GM12878 (cell line): ENCODE data around the gene AKT1S1. TPM values are rescaled to one million over a fixed set of nuclear protein-coding genes. Genes with fewer than 3 reads are reported as not detected.
A peak's percentile ranks its signal among the peaks of the same experiment; 100 is the strongest.

ENCODE experiments used
- BACH1 ChIP-seq: fragments of 450-650 bp; IDR thresholded peaks from 2 replicates; pipeline ENCODE4 v1.6.1; 2017; ENCODE audit warnings: mild to moderate bottlenecking, borderline replicate concordance
- CBX3 ChIP-seq: fragments of 200-600 bp; sonication (generic); IDR thresholded peaks from 2 replicates; pipeline ENCODE4 v1.6.1; 2016; ENCODE audit warnings: low read depth, borderline replicate concordance
- CHD1 ChIP-seq: IDR thresholded peaks from 2 replicates; pipeline ENCODE4 v1.6.1; 2012; ENCODE audit warnings: low read depth, low read length, improper control_type of control experiment
- CREM ChIP-seq: IDR thresholded peaks from 2 replicates; pipeline ENCODE4 v1.6.1; 2014; ENCODE audit warnings: antibody characterized with exemption, low read depth
- EED ChIP-seq: sonication (generic); IDR thresholded peaks from 2 replicates; pipeline ENCODE4 v1.6.1; 2016; ENCODE audit warnings: antibody characterized with exemption, low read depth
- FOXK2 ChIP-seq: fragments of 450-650 bp; IDR thresholded peaks from 2 replicates; pipeline ENCODE4 v1.6.1; 2017; ENCODE audit warnings: mild to moderate bottlenecking, moderate library complexity
- GABPA ChIP-seq: IDR thresholded peaks from 2 replicates; pipeline ENCODE4 v1.6.1; 2014; ENCODE audit warnings: antibody characterized with exemption, low read depth, mild to moderate bottlenecking, inconsistent platforms
- KAT2A ChIP-seq: conservative IDR thresholded peaks from 2 replicates; pipeline ENCODE4 v1.6.1; 2011; ENCODE audit warnings: low read depth, low read length; ENCODE audit not compliant: control insufficient read depth
- MTA2 ChIP-seq: fragments of 450-650 bp; IDR thresholded peaks from 2 replicates; pipeline ENCODE4 v1.6.1; 2016; ENCODE audit warnings: low read depth, mild to moderate bottlenecking, moderate library complexity
- NR2F1 ChIP-seq: fragments of 450-650 bp; conservative IDR thresholded peaks from 2 replicates; pipeline ENCODE4 v1.6.1; 2017; ENCODE audit warnings: mild to moderate bottlenecking
- POLR2AphosphoS5 ChIP-seq: IDR thresholded peaks from 2 replicates; pipeline ENCODE4 v1.6.1; 2011; ENCODE audit warnings: mild to moderate bottlenecking, low read length, inconsistent platforms
- SPI1 ChIP-seq: IDR thresholded peaks from 2 replicates; pipeline ENCODE4 v1.6.1; 2011; ENCODE audit warnings: low read depth, mild to moderate bottlenecking, low read length, moderate library complexity, borderline replicate concordance; ENCODE audit not compliant: insufficient read depth
- TAF1 ChIP-seq: IDR thresholded peaks from 2 replicates; pipeline ENCODE4 v1.6.1; 2011; ENCODE audit warnings: mild to moderate bottlenecking, low read depth, low read length, borderline replicate concordance
- TCF12 ChIP-seq: IDR thresholded peaks from 2 replicates; pipeline ENCODE4 v1.6.1; 2011; ENCODE audit warnings: low read depth, mild to moderate bottlenecking, low read length
- USF1 ChIP-seq: IDR thresholded peaks from 2 replicates; pipeline ENCODE4 v1.6.1; 2011; ENCODE audit warnings: borderline replicate concordance, low read depth, mild to moderate bottlenecking, moderate library complexity, mixed read lengths, low read length; ENCODE audit not compliant: insufficient read depth; ENCODE audit errors: extremely low read length
- WRNIP1 ChIP-seq: IDR thresholded peaks from 2 replicates; pipeline ENCODE4 v1.6.1; 2011; ENCODE audit warnings: low read depth, low read length, improper control_type of control experiment, borderline replicate concordance
- ZNF384 ChIP-seq: IDR thresholded peaks from 2 replicates; pipeline ENCODE4 v1.6.1; 2012; ENCODE audit warnings: low read depth, mild to moderate bottlenecking, low read length, improper control_type of control experiment, borderline replicate concordance
- polyA plus RNA-seq, 11 experiments: library from polyadenylated mRNA; depleted of rRNA in 4 of 11; unstranded in 6 of 11; stranded (reverse) in 5 of 11; fragments of >200 nt; fragmentation: Nextera tagmentation in 4 of 11; fragmentation: Illumina TruSeq in 1 of 11; extraction: Ambion mirVana in 4 of 11; extraction: Trizol in 1 of 11; gene quantifications; 1 replicate in 1 of 11; 2 replicates in 10 of 11; pipeline versions ENCODE4 v1.2.1 to v1.2.3, GENCODE V29; 2011 to 2016; ENCODE audit warnings: inconsistent platforms in 2 of 11, missing spikeins in 2 of 11, low read depth in 1 of 11
- total RNA-seq, 4 experiments: library from RNA; depleted of rRNA in 3 of 4; stranded (reverse); fragments of >200 nt in 3 of 4; fragmentation: Illumina TruSeq in 1 of 4; extraction: Trizol in 1 of 4; gene quantifications; 2 replicates each; pipeline versions ENCODE4 v1.2.1 to v1.2.3, GENCODE V29; 2013 to 2021
- TF ChIP-seq, protein P1 (sequence below): fragments of 450-650 bp; IDR thresholded peaks from 2 replicates; pipeline ENCODE4 v1.6.1; 2017; ENCODE audit warnings: low read depth, mild to moderate bottlenecking, moderate library complexity
- TF ChIP-seq, protein P2 (sequence below): fragments of 450-650 bp; conservative IDR thresholded peaks from 2 replicates; pipeline ENCODE4 v1.6.1; 2017; ENCODE audit warnings: mild to moderate bottlenecking, moderate library complexity
- TF ChIP-seq, protein P3 (sequence below): IDR thresholded peaks from 2 replicates; pipeline ENCODE4 v1.6.1; 2012; ENCODE audit warnings: low read depth, low read length, improper control_type of control experiment
- TF ChIP-seq, protein P4 (sequence below): fragments of 450-650 bp; IDR thresholded peaks from 2 replicates; pipeline ENCODE4 v1.6.1; 2018; ENCODE audit warnings: borderline replicate concordance, mild to moderate bottlenecking; ENCODE audit not compliant: partially characterized antibody

The AKT1S1 gene
- total and polyA plus RNA-seq, 10 of the 15 experiments (the other 5 are each of a cell fraction or from before 2014, with no cell fraction given): 0.43 to 23.0 (median 12.3) TPM

DNA sequence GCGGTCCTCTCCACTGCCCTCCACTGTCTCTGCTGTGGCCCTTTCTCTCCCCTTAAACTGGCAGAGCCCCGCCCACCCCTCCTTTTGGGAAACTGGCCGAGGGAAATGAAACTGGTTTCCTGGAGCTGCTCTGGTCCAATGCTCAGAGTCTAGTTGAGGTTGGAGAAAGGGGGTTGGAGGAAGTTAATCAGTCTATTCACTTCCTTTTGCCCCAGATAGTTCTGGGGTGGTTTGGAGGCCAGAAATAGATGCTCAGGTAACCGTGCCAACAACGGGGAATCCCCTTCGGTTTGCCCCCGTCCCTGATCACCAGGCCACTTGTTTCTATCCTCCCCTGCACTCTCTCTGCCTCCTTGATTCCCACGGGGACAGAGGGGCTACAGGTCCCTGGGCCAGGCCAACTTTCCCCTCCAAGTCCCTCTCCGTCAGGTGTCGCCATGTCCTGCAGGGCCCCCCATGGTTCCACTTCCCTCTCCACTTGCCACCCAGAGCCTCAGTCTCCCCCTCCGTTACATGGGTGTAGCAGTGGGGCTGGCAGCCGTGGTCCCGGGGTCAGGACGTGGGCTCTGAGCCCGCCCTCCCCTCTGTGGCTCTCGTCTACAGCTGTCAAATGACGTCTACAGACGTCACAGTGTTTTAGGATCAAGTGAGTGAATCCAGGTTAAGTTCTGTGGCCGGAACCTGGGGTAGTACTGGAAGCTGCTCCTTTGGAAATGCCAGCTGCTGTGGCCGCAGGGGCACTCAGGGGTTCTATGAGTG, 19.9 kb upstream of the AKT1S1 start, which contains the start of gene IL4I1 (continued):
- TF ChIP-seq KAT2A (no peak), EED (peak; percentile 89), CBX3 (no peak), GABPA (no peak), FOXK2 (no peak), CREM (peak; percentile 68; the same call in 1 of the 2 replicates), USF1 (no peak), ZNF384 (no peak), CHD1 (no peak), WRNIP1 (0 out of 2 replicates have a peak, but pooled peaks have one; percentile 41), SPI1 (peak; percentile 79), BACH1 (peak; percentile 85), MTA2 (peak; percentile 70), NR2F1 (peak; percentile 95), POLR2AphosphoS5 (peak; percentile 70; the same call in 1 of the 2 replicates), TCF12 (0 out of 2 replicates have a peak, but pooled peaks have one; percentile 10), TAF1 (peak; percentile 63; the same call in 1 of the 2 replicates)
- TF ChIP-seq, protein P1, sequence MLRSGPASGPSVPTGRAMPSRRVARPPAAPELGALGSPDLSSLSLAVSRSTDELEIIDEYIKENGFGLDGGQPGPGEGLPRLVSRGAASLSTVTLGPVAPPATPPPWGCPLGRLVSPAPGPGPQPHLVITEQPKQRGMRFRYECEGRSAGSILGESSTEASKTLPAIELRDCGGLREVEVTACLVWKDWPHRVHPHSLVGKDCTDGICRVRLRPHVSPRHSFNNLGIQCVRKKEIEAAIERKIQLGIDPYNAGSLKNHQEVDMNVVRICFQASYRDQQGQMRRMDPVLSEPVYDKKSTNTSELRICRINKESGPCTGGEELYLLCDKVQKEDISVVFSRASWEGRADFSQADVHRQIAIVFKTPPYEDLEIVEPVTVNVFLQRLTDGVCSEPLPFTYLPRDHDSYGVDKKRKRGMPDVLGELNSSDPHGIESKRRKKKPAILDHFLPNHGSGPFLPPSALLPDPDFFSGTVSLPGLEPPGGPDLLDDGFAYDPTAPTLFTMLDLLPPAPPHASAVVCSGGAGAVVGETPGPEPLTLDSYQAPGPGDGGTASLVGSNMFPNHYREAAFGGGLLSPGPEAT: peak; percentile 84
- TF ChIP-seq, protein P2, sequence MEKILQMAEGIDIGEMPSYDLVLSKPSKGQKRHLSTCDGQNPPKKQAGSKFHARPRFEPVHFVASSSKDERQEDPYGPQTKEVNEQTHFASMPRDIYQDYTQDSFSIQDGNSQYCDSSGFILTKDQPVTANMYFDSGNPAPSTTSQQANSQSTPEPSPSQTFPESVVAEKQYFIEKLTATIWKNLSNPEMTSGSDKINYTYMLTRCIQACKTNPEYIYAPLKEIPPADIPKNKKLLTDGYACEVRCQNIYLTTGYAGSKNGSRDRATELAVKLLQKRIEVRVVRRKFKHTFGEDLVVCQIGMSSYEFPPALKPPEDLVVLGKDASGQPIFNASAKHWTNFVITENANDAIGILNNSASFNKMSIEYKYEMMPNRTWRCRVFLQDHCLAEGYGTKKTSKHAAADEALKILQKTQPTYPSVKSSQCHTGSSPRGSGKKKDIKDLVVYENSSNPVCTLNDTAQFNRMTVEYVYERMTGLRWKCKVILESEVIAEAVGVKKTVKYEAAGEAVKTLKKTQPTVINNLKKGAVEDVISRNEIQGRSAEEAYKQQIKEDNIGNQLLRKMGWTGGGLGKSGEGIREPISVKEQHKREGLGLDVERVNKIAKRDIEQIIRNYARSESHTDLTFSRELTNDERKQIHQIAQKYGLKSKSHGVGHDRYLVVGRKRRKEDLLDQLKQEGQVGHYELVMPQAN: peak; percentile 61
- TF ChIP-seq, protein P3, sequence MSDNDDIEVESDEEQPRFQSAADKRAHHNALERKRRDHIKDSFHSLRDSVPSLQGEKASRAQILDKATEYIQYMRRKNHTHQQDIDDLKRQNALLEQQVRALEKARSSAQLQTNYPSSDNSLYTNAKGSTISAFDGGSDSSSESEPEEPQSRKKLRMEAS: no peak
- TF ChIP-seq, protein P4, sequence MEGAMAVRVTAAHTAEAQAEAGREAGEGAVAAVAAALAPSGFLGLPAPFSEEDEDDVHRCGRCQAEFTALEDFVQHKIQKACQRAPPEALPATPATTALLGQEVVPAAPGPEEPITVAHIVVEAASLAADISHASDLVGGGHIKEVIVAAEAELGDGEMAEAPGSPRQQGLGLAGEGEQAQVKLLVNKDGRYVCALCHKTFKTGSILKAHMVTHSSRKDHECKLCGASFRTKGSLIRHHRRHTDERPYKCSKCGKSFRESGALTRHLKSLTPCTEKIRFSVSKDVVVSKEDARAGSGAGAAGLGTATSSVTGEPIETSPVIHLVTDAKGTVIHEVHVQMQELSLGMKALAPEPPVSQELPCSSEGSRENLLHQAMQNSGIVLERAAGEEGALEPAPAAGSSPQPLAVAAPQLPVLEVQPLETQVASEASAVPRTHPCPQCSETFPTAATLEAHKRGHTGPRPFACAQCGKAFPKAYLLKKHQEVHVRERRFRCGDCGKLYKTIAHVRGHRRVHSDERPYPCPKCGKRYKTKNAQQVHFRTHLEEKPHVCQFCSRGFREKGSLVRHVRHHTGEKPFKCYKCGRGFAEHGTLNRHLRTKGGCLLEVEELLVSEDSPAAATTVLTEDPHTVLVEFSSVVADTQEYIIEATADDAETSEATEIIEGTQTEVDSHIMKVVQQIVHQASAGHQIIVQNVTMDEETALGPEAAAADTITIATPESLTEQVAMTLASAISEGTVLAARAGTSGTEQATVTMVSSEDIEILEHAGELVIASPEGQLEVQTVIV: no peak
